GM13977 (cell line): ENCODE data around the gene NFKB1.

Experiments used
- DNase-seq: peaks from one replicate; pipeline ENCODE4 v3.0.0; 2012; ENCODE audit warnings: low spot score
- CTCF ChIP-seq: IDR thresholded peaks from 2 replicates; pipeline ENCODE4 v1.5.1; 2012; ENCODE audit warnings: mild to moderate bottlenecking, control low read depth; ENCODE audit not compliant: insufficient read depth; ENCODE audit errors: extremely low read depth, missing control alignments
- in situ Hi-C: fragments of 300-500 bp; cut with MboI; formaldehyde crosslinking; loops from one replicate; pipeline ENCODE4 v1.12.0; 2022; ENCODE audit warnings: low sequenced_read_pairs, low pct_unique_long_range_greater_than_20kb, mixed read lengths, inconsistent platforms; ENCODE audit not compliant: unreplicated experiment

Gene NFKB1

GRCh38 chr4:102599886-102600285, 98.7 kb downstream of the NFKB1 start:
- in situ Hi-C loops, result no loop called here
- DNase-seq, result no peak
- TF ChIP-seq CTCF, result no peak

DNA sequence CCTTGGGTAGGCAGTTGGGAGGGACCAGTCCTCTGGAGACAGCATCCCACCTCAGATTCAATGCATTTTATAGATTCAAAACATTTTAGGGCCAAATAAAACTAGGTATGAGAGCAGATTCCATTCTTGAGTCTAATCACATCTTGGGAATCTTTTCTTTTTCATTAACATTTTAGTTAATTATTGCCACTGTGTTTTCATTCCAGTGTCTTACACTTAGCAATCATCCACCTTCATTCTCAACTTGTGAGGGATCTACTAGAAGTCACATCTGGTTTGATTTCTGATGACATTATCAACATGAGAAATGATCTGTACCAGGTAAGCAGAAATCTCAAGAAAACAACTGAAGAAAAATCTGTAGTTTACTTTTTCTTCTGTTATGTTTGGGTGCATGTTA, 99.5 kb downstream of the NFKB1 start:
- in situ Hi-C loops, result no loop called here

GRCh38 chr4:102601586-102602227, 100.5 kb downstream of the NFKB1 start:
- no peak for TF ChIP-seq CTCF
- DNase-seq, result no peak
- in situ Hi-C loops, result no loop called here

More for the DNA sequence above, 99.5 kb downstream of the NFKB1 start:
- DNase-seq, result no peak
- TF ChIP-seq CTCF, result no peak

DNA sequence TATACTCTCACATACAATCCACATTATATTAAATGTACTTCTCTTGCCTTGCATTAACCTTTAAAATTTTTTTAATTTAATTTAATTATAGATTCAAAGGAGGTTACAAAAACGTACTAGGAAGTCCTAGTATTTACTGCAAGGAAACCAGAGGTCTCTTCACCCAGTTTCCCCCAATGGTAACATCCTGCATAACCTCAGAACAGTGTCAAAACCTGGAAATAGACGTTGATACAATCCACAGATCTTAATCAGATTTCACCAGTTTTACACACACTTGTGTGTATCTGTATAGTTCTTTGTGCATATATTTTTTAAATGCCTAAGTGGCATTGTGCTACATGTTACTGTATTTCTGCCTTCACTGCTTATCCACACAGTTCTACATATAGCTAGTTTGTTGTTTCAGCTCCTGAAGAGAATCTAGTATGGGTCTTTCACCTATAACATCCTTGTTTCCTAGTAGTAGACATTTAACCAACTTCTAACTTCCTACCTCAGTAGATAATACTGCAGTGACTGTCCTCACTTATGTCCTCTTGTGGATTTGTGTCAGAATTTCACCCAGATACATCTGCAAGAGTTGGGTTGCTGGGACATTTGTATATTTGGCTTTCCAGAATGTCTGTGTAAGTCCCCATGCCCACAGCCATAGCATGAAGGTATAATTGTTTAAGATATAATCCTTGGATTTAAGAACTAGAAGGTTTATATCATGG, 103.2 kb downstream of the NFKB1 start:
- in situ Hi-C loops, result no loop called here

DNA sequence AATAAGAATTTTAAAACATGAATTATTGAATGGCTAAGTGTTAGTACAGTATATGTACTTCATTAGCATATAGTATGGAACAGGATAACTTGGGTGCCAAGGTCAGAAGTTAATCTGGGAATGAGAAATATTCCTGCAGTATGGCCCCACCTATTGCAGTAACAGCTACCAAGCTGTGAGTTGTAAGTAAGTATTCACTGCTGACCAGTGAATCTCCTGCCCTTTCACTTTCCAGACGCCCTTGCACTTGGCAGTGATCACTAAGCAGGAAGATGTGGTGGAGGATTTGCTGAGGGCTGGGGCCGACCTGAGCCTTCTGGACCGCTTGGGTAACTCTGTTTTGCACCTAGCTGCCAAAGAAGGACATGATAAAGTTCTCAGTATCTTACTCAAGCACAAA, 105.1 kb downstream of the NFKB1 start:
- in situ Hi-C loops, result no loop called here
- no peak for TF ChIP-seq CTCF
- no peak for DNase-seq

More for the DNA sequence above, 103.2 kb downstream of the NFKB1 start:
- DNase-seq, result no peak
- TF ChIP-seq CTCF, result peak; percentile 16

DNA sequence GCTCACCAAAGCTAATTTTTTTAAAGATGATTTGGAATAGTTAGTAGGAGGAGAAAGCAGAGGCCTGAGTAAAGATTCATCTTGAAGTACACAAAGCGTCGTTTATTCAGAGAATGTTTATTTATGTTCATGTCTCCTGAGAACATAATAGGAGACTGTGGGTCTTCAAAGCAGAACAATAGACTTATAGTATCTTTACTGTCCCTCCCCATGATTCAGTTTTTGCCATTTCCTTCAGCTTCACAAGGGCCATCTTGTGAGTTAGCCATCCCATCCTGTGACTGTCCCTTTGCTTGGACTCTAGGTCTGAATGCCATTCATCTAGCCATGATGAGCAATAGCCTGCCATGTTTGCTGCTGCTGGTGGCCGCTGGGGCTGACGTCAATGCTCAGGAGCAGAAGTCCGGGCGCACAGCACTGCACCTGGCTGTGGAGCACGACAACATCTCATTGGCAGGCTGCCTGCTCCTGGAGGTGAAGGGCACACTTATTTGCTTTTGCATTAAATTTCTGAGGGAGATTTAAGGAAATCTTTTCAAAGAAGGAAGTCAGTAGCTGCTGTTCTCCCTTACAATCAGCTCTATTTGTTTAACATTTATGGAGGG, 105.8 kb downstream of the NFKB1 start:
- in situ Hi-C loops, result no loop called here
- no peak for DNase-seq
- no peak for TF ChIP-seq CTCF
